ENCODE results near the gene LMF1.

- TF ChIP-seq, protein P1, sequence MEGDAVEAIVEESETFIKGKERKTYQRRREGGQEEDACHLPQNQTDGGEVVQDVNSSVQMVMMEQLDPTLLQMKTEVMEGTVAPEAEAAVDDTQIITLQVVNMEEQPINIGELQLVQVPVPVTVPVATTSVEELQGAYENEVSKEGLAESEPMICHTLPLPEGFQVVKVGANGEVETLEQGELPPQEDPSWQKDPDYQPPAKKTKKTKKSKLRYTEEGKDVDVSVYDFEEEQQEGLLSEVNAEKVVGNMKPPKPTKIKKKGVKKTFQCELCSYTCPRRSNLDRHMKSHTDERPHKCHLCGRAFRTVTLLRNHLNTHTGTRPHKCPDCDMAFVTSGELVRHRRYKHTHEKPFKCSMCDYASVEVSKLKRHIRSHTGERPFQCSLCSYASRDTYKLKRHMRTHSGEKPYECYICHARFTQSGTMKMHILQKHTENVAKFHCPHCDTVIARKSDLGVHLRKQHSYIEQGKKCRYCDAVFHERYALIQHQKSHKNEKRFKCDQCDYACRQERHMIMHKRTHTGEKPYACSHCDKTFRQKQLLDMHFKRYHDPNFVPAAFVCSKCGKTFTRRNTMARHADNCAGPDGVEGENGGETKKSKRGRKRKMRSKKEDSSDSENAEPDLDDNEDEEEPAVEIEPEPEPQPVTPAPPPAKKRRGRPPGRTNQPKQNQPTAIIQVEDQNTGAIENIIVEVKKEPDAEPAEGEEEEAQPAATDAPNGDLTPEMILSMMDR (IDR thresholded peaks at IDR 0.05), result no peak
- TF ChIP-seq POLR2A (IDR thresholded peaks at IDR 0.05), result no peak
Measured at GRCh38 chr16:873889-874288, 96.9 kb downstream of the LMF1 start.
